ENCODE data around the gene SOS2. TPM values are rescaled to one million over a fixed set of nuclear protein-coding genes. Genes with fewer than 3 reads are reported as not detected.
"Not testable (repeated sequence)": the region's sequence is repeated elsewhere in the genome, so short reads cannot be mapped to it uniquely, and the experiment has no call there.

The SOS2 gene
- total RNA-seq, 6 donors from 2014 or later, result 21.3 to 47.1 (median 29.6) TPM

GRCh38 chr14:50082784-50083466 lies 148.5 kb downstream of the SOS2 start:
- TF ChIP-seq EP300 (IDR thresholded peaks at IDR 0.05) (no peak), POLR2A (IDR thresholded peaks at IDR 0.05) (peak in 1 of 4 donors; percentile 12)
- DNase-seq, result peak in 1 of 2 donors; percentile 58
- no peaks in the 10 kb centered on the region for H3K27me3 ChIP-seq
- H3K27ac ChIP-seq, result peak overlapping the region in 3 of 4 donors; percentile 44 to 65 (median 64)
- H3K4me1 ChIP-seq, result peaks cover 0 to 2% (median 0%) of the 10 kb centered on the region in 4 donors
- H3K9me3 ChIP-seq, result no peaks in the 10 kb centered on the region
- WGBS, 2 donors, result 80 to 86% methylated on average over 10 of the region's 10 CpGs
- peak; percentile 68 to 75 for ATAC-seq (ENCODE audit: low FRiP score in 2 of 2)
- H3K4me3 ChIP-seq, result no peak overlapping the region
- H3K36me3 ChIP-seq, result no peaks in the 10 kb centered on the region

DNA sequence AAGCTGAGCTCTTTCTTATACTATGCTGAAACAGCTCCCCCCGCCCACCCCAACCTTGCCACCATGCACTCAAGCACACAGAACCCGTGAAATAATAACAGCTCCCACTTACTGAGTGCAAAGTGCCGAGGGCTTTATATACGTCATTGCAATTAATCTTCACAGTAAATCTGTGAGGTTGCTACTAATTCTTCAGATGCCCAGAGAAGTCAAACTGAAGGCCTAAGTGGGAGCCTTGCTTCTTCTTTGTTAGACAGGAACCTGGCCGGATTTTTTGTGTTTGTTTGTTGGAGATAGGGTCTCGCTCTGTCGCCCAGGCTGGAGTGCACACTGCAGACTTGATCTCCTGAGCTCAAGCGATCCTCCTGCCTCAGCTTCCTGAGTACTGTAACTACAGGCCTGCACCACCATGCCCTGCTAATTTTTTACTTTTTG lies 149.1 kb downstream of the SOS2 start:
- Histone ChIP-seq H3K4me3 (no peak overlapping the region), H3K27me3 (no peaks in the 10 kb centered on the region), H3K4me1 (peaks cover 0 to 2% (median 0%) of the 10 kb centered on the region in 4 donors), H3K9me3 (no peaks in the 10 kb centered on the region), H3K27ac (peak overlapping the region in 3 of 4 donors; percentile 44 to 65 (median 64)), H3K36me3 (no peaks in the 10 kb centered on the region)
- TF ChIP-seq POLR2AphosphoS5 (IDR thresholded peaks at IDR 0.05), result no peak
- TF ChIP-seq CTCF (IDR thresholded peaks at IDR 0.05), result no peak
- no peak for TF ChIP-seq EP300 (IDR thresholded peaks at IDR 0.05)
- no peak for TF ChIP-seq POLR2A (IDR thresholded peaks at IDR 0.05)
- no peak for DNase-seq
- ATAC-seq (ENCODE audit: low FRiP score in 2 of 2), result peak in 1 of 2 donors; percentile 69
- WGBS, 2 donors, result 71 to 80% methylated on average over 8 of the region's 8 CpGs

- not testable (repeated sequence) for H3K4me3 ChIP-seq; ATAC-seq (ENCODE audit: low FRiP score in 2 of 2); DNase-seq; H3K27ac ChIP-seq; H3K27me3 ChIP-seq; H3K36me3 ChIP-seq; H3K9me3 ChIP-seq; H3K4me1 ChIP-seq
- WGBS, 2 donors, result 91% methylated on average over 1 of the region's 1 CpG
Measured at GRCh38 chr14:50079103-50079502, 152.3 kb downstream of the SOS2 start.

DNA sequence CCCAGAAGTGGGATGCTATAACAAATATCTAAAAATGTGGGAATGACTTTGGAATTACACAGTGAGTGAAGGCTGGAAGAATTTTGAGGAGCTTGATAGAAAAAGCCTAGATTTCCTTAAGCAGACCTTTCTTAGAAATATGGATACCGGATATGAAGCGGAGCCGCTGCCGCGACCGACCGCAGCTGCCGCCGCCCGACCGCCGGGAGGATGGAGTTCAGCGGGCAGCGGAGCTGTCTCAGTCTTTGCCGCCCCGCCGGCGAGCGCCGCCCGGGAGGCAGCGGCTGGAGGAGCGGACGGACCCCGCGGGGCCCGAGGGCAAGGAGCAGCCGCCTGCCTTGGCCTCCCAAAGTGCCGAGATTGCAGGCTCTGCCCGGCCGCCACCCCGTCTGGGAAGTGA lies 157.7 kb downstream of the SOS2 start:
- H3K27me3 ChIP-seq; H3K9me3 ChIP-seq; ATAC-seq (ENCODE audit: low FRiP score in 2 of 2); H3K27ac ChIP-seq; H3K4me1 ChIP-seq; H3K4me3 ChIP-seq; H3K36me3 ChIP-seq: not testable (repeated sequence)
- 94 to 98% methylated on average over 16 to 17 of the region's 32 CpGs for WGBS, 2 donors
- peak in 1 of 2 donors; percentile 75 for DNase-seq

- WGBS, 2 donors, result 39 to 86% methylated on average over 1 of the region's 1 CpG
- no peak for TF ChIP-seq EP300 (IDR thresholded peaks at IDR 0.05)
Measured at GRCh38 chr14:50072395-50072794, 159.0 kb downstream of the SOS2 start.

GRCh38 chr14:50070840-50071548 lies 160.4 kb downstream of the SOS2 start:
- Histone ChIP-seq H3K36me3 (no peaks in the 10 kb centered on the region), H3K27me3 (no peaks in the 10 kb centered on the region), H3K9me3 (no peaks in the 10 kb centered on the region), H3K4me1 (no peaks in the 10 kb centered on the region), H3K27ac (no peak overlapping the region), H3K4me3 (no peak overlapping the region)
- no peak for TF ChIP-seq EP300 (IDR thresholded peaks at IDR 0.05)
- no peak for TF ChIP-seq CTCF (IDR thresholded peaks at IDR 0.05)
- no peak for TF ChIP-seq POLR2AphosphoS5 (IDR thresholded peaks at IDR 0.05)
- no peak for TF ChIP-seq POLR2A (IDR thresholded peaks at IDR 0.05)
- DNase-seq, result no peak
- no peak for ATAC-seq (ENCODE audit: low FRiP score in 2 of 2)
- 82 to 85% methylated on average over 13 of the region's 13 CpGs for WGBS, 2 donors

More at GRCh38 chr14:50072395-50072794, 159.0 kb downstream of the SOS2 start:
- no peaks in the 10 kb centered on the region for H3K9me3 ChIP-seq
- H3K27ac ChIP-seq, result no peak overlapping the region
- no peaks in the 10 kb centered on the region for H3K4me1 ChIP-seq
- H3K4me3 ChIP-seq, result no peak overlapping the region
- no peaks in the 10 kb centered on the region for H3K27me3 ChIP-seq
- DNase-seq, result no peak
- no peaks in the 10 kb centered on the region for H3K36me3 ChIP-seq
- no peak for ATAC-seq (ENCODE audit: low FRiP score in 2 of 2)

Data from upper lobe of left lung (tissue), 6 donors.